Activated CD8-positive, alpha-beta memory T cell treated with anti-CD3 and anti-CD28 coated beads, Interleukin-2, amount 10 ng/mL, durations not matched to agents 7 days and 5 days (primary cell): ENCODE measurements around the gene CYP20A1. TPM values are rescaled to one million over a fixed set of nuclear protein-coding genes. Genes with fewer than 3 reads are reported as not detected.
"Not testable (repeated sequence)": the region's sequence is repeated elsewhere in the genome, so short reads cannot be mapped to it uniquely, and the experiment has no call there.

Experiments
- ATAC-seq: fragments of 150-1000 bp; cut with Tn5 transposase; one replicate; pipeline ENCODE4 v1.10.0; 2021; ENCODE audit warnings: moderate library complexity
- CTCF ChIA-PET: fragments of 350-600 bp; sonication (Branson Sonifier 250); formaldehyde crosslinking; loops from one replicate; lab custom pipeline; 2021; ENCODE audit warnings: antibody characterized with exemption; lab: Charles Lee
- DNase-seq: peaks from one replicate; pipeline ENCODE4 v3.0.0-alpha.2; 2020
- H3K27ac Mint-ChIP-seq: one replicate; pipeline ENCODE4 v1.8.0; 2021; ENCODE audit warnings: mild to moderate bottlenecking, mixed read lengths
- H3K27me3 Mint-ChIP-seq: one replicate; pipeline ENCODE4 v1.8.0; 2021; ENCODE audit warnings: mixed read lengths
- H3K36me3 Mint-ChIP-seq: one replicate; pipeline ENCODE4 v1.8.0; 2021; ENCODE audit warnings: mild to moderate bottlenecking, mixed read lengths
- H3K4me1 Mint-ChIP-seq: one replicate; pipeline ENCODE4 v1.8.0; 2021; ENCODE audit warnings: mixed read lengths
- H3K4me3 Mint-ChIP-seq: one replicate; pipeline ENCODE4 v1.8.0; 2021; ENCODE audit warnings: mild to moderate bottlenecking, moderate library complexity, mixed read lengths
- H3K9me3 Mint-ChIP-seq: one replicate; pipeline ENCODE4 v1.8.0; 2022; ENCODE audit warnings: low read depth, mixed read lengths
- total RNA-seq, 2 experiments: library from RNA; stranded (reverse); gene quantifications; one replicate each; pipeline ENCODE4 v1.2.3, GENCODE V29; 2021

Gene CYP20A1
- total RNA-seq, 2 experiments from 2014 or later: 14.3 to 16.9 TPM

DNA sequence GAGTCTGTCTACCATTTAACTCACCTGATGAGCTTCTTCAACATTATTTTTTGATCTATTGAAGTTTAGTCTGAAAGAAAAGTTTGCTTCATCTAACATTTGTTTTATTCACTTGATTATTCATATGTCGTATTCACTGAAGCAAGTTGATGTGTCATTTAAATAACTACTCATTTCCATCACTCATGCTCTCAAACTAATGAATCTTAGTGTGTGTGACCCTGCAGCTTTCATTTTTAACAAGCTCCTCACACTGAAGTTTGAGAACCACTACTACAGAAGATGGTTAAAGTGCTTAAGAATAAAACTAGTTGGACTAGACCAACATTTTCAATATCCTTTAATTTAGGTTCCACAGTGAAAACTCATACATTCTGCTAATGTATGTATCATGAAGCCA, 87.5 kb downstream of the CYP20A1 start:
- CTCF ChIA-PET: no interaction called here
- ATAC-seq: no peak
- H3K36me3 Mint-ChIP-seq: no peaks in the 10 kb centered on the region
- no peak overlapping the region for H3K27ac Mint-ChIP-seq
- H3K4me3 Mint-ChIP-seq: no peak overlapping the region
- H3K9me3 Mint-ChIP-seq: no peaks in the 10 kb centered on the region
- H3K4me1 Mint-ChIP-seq: peaks cover 25% of the 10 kb centered on the region
- DNase-seq: no peak
- no peaks in the 10 kb centered on the region for H3K27me3 Mint-ChIP-seq

DNA sequence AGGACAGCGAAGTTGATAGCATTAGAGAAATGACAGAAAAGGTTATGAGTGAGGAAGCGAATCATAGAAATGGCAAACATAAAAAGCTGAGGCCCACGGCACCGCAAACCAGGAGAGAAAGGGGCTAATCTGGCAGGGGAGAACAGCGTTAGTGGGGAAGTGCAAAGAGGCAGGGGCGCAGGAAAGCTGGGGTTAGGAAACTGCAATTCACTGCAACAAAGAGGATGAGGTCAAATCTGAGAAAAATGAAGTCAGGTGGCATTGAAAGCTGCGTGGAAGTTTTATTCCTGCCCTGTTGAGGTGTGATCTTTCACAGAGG, 88.7 kb downstream of the CYP20A1 start:
- CTCF ChIA-PET: interaction anchor here (0.7 kb wide), 1 partner anchor 368 kb away, joined by 3 read pairs; no protein-coding TSS in a partner anchor
- no peak for DNase-seq
- ATAC-seq: no peak

DNA sequence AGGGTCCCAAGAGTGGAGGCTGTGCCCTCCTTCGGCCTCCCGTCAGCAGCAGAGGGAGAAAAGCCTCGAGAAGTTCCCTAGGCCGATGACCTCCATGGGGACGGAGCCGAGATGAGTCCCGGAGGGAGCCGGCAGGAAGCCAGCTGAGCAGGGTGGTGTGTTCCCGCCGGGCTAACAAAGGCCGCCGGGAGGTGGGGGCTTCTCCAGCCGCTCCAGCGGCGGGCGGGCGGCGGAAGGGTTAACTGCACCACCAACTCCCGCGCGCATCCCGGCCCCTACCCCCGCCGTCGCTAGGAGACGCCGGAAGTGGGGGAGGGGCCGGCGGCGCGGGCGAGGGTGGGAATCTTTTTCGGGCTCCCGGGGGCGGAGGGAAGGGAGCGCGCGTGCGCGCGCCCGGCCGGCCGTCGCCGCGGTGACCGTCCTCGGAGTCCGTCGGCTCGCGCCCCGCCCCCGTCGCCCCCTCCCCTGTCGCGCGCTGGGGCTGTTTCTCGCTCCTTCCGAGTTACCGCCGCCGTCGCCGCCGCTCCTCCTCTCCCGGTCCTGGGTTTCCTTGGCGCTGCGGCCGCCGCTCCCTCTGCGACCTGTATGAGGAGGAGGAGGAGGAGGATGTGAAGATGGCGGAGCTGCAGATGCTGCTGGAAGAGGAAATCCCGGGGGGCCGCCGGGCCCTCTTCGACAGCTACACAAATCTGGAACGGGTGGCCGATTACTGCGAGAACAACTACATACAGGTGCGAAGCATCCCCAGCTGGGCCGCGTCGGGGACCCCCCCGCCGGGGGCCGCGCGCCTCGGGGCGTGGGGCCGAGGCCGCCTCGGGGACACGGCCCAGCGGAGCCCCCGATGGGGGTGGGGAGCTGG, 89.3 kb downstream of the CYP20A1 start, which contains the start of gene ABI2:
TSS of gene ABI2 (plus strand) at position 494 of the 859 bp plus-strand sequence. CDS start at position 615, 121 bp downstream.
- DNase-seq (peak; percentile 74), ATAC-seq (peak; percentile 70)
- Mint-ChIP-seq H3K4me3 (peak within 1 kb of the TSS; percentile 88), H3K36me3 (peaks cover under 1% of the 10 kb centered on the region), H3K4me1 (peaks cover 27% of the 10 kb centered on the region), H3K9me3 (no peaks in the 10 kb centered on the region), H3K27me3 (no peaks in the 10 kb centered on the region), H3K27ac (peak within 1 kb of the TSS; percentile 69)
- CTCF ChIA-PET: interaction anchor here (0.7 to 1.3 kb wide), 3 partner anchors 126 to 368 kb away, joined by 3 to 4 read pairs (median 3); no protein-coding TSS in a partner anchor

More for the DNA sequence above, 88.7 kb downstream of the CYP20A1 start:
- Mint-ChIP-seq H3K9me3 (no peaks in the 10 kb centered on the region), H3K27me3 (no peaks in the 10 kb centered on the region), H3K27ac (peak overlapping the region; percentile 65), H3K4me1 (peaks cover 27% of the 10 kb centered on the region), H3K36me3 (no peaks in the 10 kb centered on the region), H3K4me3 (peak overlapping the region; percentile 75)

DNA sequence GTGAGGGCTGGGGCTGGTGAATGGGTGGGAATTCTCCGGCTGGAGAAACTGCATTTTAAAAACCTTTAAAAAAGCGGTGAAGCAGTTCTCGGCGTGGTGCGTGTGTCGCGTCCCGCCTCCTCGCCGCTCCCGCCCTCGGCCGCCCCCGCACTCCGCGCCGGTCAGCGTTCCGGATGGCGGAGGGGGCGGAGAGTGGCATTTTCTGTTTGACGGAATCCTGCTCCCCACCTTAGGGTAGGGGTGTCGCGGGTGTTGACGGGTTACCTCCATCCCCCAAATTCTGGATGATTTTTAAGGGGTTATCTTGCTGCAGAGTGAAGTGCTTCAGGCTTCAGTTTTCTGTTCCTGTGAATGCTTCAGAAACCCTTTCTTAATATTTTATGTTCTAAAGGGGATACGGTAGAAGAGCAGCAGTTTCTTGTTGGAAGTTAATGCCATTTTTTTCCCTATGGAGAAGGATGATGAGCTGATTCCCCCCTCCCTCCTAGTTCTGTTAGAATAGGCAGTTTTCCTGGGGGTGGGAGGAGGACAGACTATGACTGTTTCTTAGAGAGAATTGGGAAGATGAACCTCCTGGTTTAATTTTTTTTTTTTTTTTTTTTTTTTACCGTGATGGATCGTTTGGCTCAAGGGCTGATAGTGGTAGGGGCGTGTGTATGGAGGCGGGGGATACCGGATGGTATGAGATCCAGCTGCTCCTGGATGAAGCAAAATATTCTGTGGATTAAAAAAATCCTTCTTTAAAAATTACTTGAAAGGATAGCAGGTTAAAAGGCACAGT, 90.1 kb downstream of the CYP20A1 start:
- Mint-ChIP-seq H3K36me3 (peaks cover 3% of the 10 kb centered on the region), H3K9me3 (no peaks in the 10 kb centered on the region), H3K27me3 (no peaks in the 10 kb centered on the region), H3K27ac (peak overlapping the region; percentile 69), H3K4me1 (peaks cover 27% of the 10 kb centered on the region), H3K4me3 (peak overlapping the region; percentile 88)
- ATAC-seq (peak; percentile 72), DNase-seq (peak; percentile 67)
- CTCF ChIA-PET: interaction anchor here (0.7 to 1.3 kb wide), 3 partner anchors 125 to 1727 kb away, joined by 3 to 4 read pairs (median 3); no protein-coding TSS in a partner anchor

DNA sequence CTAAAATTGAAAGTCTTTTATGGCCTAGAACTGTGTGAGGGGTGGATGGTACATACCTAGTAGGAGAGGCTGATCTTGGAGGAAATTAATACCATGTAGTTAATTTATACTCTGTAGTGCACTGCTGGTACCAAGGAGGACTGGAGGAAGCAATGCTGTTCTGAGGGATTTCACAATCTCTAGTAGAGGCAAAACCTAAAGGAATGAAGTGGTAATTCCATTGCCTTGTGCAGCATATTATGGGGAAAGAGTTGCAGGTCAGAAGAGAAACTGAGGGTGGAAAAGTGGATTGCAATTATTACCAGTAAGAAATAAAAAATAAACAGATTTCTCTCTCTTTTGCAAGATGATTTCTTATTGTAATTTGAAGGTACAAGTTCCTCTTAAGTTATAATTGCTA, 91.6 kb downstream of the CYP20A1 start:
- no peaks in the 10 kb centered on the region for H3K27me3 Mint-ChIP-seq
- no peak for ATAC-seq
- peaks cover 27% of the 10 kb centered on the region for H3K4me1 Mint-ChIP-seq
- H3K27ac Mint-ChIP-seq: no peak overlapping the region
- H3K9me3 Mint-ChIP-seq: no peaks in the 10 kb centered on the region
- H3K4me3 Mint-ChIP-seq: no peak overlapping the region
- CTCF ChIA-PET: no interaction called here
- no peak for DNase-seq
- H3K36me3 Mint-ChIP-seq: peaks cover 8% of the 10 kb centered on the region

DNA sequence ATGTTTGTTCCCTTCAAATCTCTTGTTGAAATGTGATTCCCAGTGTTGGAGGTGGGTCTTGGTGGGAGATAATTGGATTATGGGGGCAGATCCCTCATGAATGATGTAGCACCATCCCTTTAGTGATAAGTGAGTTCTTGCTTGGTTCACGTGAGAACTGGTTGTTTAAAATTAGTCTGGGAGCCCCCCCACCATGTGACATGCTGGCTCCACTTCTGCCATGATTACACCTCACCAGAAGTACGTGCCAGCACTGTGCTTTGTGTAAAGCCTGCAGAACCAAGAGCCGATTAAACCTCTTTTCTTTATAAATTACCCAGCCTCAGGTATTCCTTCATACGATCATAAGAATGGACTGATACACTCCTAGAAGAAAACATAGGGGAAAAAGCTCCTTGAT, 99.5 kb downstream of the CYP20A1 start:
- no peak overlapping the region for H3K27ac Mint-ChIP-seq
- ATAC-seq: no peak

DNA sequence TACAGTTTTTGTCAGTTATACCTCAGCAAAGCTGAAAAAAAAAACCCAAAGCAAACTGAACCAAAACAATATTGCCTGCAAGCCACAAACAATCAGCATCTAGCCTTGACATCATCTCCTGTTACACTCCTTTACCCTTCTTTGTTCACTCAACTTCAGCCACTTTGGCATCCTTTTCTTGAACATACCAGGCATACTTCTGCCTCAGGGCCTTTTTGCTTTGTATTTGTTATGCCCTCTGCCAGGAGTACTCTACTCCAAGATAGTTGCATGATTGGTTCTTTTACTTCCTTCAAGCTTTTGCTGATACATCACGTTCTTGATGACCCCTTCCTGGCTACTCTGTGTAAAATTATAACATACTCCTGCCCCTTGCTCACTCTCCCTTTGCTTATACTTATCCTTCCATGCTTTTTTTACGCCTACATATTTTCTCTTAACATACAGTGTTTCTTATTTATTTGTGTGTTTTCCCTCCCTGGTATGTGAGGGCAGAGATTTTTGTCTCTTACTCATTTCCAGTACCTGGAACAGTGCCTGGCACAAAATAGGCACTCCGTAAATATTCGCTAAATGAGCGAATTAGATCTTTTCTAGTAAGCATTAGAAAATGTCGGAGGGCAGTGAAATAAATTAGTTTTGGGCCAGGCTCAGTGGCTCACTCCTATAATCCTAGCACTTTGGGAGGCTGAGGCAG, 102.1 kb downstream of the CYP20A1 start:
- Mint-ChIP-seq H3K4me3 (no peak overlapping the region), H3K4me1 (peaks cover 4% of the 10 kb centered on the region), H3K27me3 (no peaks in the 10 kb centered on the region), H3K9me3 (no peaks in the 10 kb centered on the region), H3K36me3 (peaks cover 5% of the 10 kb centered on the region), H3K27ac (no peak overlapping the region)
- CTCF ChIA-PET: no interaction called here
- ATAC-seq (no peak), DNase-seq (no peak)

More for the DNA sequence above, 99.5 kb downstream of the CYP20A1 start:
- Mint-ChIP-seq H3K27me3 (no peaks in the 10 kb centered on the region), H3K4me3 (no peak overlapping the region), H3K36me3 (peaks cover 13% of the 10 kb centered on the region), H3K9me3 (no peaks in the 10 kb centered on the region), H3K4me1 (peaks cover 4% of the 10 kb centered on the region)
- DNase-seq: no peak
- CTCF ChIA-PET: no interaction called here

DNA sequence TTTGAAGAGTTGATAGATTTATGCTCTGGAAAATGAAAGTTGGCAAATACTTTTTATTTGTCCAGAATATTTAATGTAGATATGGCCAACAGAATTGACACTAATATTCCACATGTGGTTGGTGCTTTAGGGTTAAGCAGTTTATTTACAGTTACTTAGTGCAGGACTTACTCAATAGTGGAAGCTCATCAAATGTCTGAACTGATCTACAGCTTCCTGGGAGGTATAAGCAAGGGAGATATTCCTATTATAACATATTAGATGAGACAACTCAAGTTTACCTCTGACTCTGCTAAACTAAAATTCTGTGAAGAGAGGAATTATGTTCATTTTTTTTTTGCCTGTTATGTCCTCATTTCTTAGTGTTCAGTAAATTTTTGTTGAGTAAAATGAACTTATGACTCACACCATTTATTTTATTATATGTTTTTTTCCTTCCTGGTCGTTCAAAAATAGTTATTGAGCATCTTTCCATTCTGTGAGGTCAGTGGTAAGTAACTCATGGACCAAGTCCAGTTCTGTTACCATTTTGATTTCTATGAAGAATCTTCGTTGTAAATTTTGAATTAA, 103.0 kb downstream of the CYP20A1 start:
- no peak overlapping the region for H3K4me3 Mint-ChIP-seq
- peaks cover 4% of the 10 kb centered on the region for H3K4me1 Mint-ChIP-seq
- H3K27me3 Mint-ChIP-seq: no peaks in the 10 kb centered on the region
- ATAC-seq: no peak
- CTCF ChIA-PET: no interaction called here
- DNase-seq: no peak
- no peaks in the 10 kb centered on the region for H3K9me3 Mint-ChIP-seq
- no peak overlapping the region for H3K27ac Mint-ChIP-seq
- H3K36me3 Mint-ChIP-seq: peaks cover 4% of the 10 kb centered on the region

DNA sequence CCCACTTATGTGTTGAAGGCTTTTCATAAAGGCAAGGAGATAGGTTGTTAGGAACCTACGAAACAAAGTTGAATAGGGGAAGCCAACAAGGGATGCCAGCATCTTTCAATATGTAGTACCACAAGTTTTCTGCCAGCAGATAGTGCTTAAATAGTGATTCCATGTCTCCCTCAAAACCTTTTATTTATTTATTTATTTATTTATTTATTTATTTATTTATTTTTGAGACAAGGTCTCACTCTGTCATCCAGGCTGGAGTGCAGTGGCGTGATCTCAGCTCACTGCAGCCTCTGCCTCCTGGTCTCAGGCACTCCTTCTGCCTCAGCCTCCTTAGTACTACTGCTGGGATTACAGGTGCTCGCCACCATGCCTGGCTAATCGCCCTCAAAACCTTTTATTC, 103.6 kb downstream of the CYP20A1 start:
- H3K4me1 Mint-ChIP-seq, H3K27ac Mint-ChIP-seq, H3K4me3 Mint-ChIP-seq, H3K27me3 Mint-ChIP-seq, CTCF ChIA-PET, H3K9me3 Mint-ChIP-seq, ATAC-seq, H3K36me3 Mint-ChIP-seq, DNase-seq: not testable (repeated sequence)

DNA sequence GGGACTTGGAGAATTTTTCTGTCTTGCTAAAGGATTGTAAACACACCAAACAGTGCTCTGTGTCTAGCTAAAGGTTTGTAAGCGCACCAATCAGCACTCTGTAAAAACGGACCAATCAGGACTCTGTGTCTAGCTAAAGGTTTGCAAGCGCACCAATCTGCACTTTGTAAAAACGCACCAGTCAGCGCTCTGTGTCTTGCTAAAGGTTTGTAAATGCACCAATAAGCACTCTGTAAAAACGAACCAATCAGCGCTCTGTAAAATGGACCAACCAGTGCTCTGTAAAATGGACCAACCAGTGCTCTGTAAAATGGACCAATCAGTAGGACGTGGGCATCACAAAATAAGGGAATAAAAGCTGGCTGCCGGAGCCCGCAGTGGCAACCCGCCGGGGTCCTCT, 105.8 kb downstream of the CYP20A1 start:
- H3K27me3 Mint-ChIP-seq: no peaks in the 10 kb centered on the region
- H3K9me3 Mint-ChIP-seq: no peaks in the 10 kb centered on the region
- ATAC-seq: no peak
- peaks cover 3% of the 10 kb centered on the region for H3K36me3 Mint-ChIP-seq
- H3K4me3 Mint-ChIP-seq: no peak overlapping the region
- no peak for DNase-seq
- CTCF ChIA-PET: no interaction called here
- peaks cover 4% of the 10 kb centered on the region for H3K4me1 Mint-ChIP-seq
- H3K27ac Mint-ChIP-seq: no peak overlapping the region

DNA sequence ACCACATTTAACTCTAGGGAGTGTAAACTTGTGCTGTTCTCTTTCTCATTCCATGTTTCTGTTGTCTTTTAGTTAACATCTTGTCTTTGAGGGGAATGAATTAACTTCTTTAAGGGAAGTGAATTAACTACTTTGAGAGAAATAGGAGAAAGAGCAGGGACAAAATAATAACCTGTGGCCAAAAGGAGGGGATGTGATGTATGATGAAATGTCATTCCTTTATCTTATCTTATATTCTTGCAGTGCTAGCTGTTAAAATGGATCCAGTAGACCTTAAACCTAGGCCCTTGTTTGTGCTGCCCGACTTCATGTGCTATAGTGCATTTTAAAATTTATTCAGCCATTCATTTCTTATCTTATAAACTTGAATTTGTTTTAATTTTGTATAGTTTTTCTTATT, 107.8 kb downstream of the CYP20A1 start:
- ATAC-seq: no peak
- CTCF ChIA-PET: no interaction called here
- H3K36me3 Mint-ChIP-seq: peaks cover 3% of the 10 kb centered on the region
- no peak for DNase-seq
- H3K27me3 Mint-ChIP-seq: no peaks in the 10 kb centered on the region
- no peaks in the 10 kb centered on the region for H3K4me1 Mint-ChIP-seq
- no peak overlapping the region for H3K4me3 Mint-ChIP-seq
- H3K9me3 Mint-ChIP-seq: no peaks in the 10 kb centered on the region
- no peak overlapping the region for H3K27ac Mint-ChIP-seq

DNA sequence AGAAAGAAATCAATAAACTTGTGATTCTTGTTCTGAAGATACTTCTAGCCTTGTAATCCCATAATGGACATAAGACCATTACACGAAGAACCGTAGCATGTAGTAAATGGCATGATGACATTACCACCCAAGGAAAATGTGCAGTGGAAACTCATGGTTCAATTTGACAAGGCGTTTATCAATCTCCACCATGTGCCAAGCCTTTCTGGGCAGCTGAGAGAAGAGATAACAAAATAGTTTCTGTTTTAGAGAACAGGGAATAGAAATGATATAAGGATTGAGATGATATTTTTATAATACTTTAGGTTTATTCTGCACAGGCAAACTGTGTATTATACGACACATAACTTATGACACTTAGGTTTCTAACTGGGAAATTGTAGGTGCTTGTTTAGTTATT, 108.6 kb downstream of the CYP20A1 start:
- no peak overlapping the region for H3K27ac Mint-ChIP-seq
- H3K9me3 Mint-ChIP-seq: no peaks in the 10 kb centered on the region
- ATAC-seq: no peak
- no peak overlapping the region for H3K4me3 Mint-ChIP-seq
- DNase-seq: no peak
- CTCF ChIA-PET: no interaction called here
- no peaks in the 10 kb centered on the region for H3K4me1 Mint-ChIP-seq
- H3K27me3 Mint-ChIP-seq: no peaks in the 10 kb centered on the region
- peaks cover 3% of the 10 kb centered on the region for H3K36me3 Mint-ChIP-seq
